Astrocyte of the cerebellum (primary cell): ENCODE measurements around the gene DLD.
"Not testable (repeated sequence)": the region's sequence is repeated elsewhere in the genome, so short reads cannot be mapped to it uniquely, and the experiment has no call there.

Experiments used
- DNase-seq: peaks from one replicate; pipeline ENCODE4 v3.0.0-alpha.2; 2011; ENCODE audit warnings: low read depth
- H3K4me3 ChIP-seq: 2 replicates; pipeline ENCODE4 v1.5.1; 2011; ENCODE audit warnings: mild to moderate bottlenecking, low read depth, low read length, moderate library complexity
- in situ Hi-C: cut with HindIII; loops from 2 replicates; pipeline ENCODE4 v1.10.0; 2017; ENCODE audit warnings: low sequenced_read_pairs
- TF ChIP-seq, protein P1 (sequence below): IDR thresholded peaks from 2 replicates; pipeline ENCODE4 v1.5.1; 2012; ENCODE audit warnings: low read length, low read depth, moderate library complexity, mild to moderate bottlenecking; ENCODE audit errors: missing control alignments

DLD gene

DNA sequence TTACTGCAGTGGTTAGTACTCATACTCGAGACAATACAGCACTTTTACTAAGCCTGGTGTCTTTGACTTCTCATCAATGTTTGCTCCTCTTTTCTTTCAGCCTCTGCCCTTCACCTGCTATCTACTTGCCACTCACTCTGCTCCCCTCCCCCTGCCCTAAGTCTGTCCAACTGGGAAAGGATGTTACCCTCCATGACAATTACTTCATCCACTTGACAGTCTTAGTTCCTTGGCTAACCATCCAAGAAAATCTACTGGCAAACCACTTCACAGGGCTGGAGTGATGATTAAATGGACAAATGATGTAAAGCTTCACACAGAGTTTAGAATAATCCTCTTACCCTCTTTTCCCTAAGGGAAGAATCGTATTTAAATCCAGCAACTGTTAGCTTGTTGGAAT, 8.2 kb upstream of the DLD start:
- in situ Hi-C loops = no loop called here
- DNase-seq = no peak
- TF ChIP-seq, protein P1, sequence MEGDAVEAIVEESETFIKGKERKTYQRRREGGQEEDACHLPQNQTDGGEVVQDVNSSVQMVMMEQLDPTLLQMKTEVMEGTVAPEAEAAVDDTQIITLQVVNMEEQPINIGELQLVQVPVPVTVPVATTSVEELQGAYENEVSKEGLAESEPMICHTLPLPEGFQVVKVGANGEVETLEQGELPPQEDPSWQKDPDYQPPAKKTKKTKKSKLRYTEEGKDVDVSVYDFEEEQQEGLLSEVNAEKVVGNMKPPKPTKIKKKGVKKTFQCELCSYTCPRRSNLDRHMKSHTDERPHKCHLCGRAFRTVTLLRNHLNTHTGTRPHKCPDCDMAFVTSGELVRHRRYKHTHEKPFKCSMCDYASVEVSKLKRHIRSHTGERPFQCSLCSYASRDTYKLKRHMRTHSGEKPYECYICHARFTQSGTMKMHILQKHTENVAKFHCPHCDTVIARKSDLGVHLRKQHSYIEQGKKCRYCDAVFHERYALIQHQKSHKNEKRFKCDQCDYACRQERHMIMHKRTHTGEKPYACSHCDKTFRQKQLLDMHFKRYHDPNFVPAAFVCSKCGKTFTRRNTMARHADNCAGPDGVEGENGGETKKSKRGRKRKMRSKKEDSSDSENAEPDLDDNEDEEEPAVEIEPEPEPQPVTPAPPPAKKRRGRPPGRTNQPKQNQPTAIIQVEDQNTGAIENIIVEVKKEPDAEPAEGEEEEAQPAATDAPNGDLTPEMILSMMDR = no peak
- no peak overlapping the region for H3K4me3 ChIP-seq

DNA sequence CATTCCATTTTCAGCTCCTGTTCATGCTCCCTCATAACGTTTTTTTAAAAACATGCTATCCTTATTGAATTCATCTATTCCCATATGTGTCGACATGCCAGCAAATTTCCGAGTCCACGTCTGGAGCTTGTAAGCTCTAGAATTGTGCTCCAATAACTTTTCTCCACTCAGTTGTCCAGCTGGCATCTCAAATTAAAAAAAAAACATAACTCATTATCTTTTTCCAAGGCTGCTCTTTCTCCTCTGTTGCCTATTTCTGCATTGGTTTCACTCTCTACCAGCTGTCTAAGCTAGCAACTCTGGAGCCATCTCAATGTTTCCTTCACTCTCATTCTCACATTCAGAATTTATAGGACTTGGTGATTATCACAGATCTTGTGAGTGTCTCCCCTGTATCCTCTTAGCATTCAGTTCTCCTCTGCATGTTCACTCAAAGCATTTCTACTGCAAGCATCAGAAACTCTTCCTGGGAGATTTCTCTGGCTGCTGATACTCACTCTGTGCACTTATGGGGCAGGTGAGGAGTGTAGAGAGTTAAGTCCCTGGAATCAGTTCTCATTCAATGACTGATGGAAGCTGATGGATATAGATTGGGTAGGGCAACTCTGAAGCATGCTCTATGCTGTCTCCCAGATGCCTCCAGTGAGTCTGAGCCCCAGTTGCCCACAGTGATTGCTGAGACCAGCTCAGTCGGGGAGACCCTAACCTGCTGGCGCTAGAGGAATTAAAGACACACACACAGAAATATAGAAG, 6.7 kb upstream of the DLD start:
- in situ Hi-C loops = no loop called here
- H3K4me3 ChIP-seq = no peak overlapping the region
- TF ChIP-seq, protein P1 = no peak
- DNase-seq = no peak

DNA sequence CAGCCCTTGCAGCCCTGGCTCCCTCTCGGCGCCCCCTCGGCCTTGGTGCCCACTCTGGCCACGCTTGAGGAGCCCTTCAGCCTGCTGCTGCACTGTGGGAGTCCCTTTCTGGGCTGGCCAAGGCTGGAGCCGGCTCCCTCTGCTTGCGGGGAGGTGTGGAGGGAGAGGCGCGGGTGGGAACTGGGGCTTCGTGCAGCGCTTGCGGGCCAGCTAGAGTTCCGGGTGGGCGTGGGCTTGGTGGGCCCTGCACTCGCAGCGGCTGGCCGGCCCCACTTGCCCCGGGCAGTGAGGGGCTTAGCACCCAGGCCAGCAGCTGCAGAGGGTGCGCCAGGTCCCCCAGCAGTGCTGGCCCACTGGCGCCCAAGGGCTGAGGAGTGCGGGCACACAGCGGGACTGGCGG, 3.2 kb upstream of the DLD start:
- DNase-seq, H3K4me3 ChIP-seq, in situ Hi-C loops: not testable (repeated sequence)

DNA sequence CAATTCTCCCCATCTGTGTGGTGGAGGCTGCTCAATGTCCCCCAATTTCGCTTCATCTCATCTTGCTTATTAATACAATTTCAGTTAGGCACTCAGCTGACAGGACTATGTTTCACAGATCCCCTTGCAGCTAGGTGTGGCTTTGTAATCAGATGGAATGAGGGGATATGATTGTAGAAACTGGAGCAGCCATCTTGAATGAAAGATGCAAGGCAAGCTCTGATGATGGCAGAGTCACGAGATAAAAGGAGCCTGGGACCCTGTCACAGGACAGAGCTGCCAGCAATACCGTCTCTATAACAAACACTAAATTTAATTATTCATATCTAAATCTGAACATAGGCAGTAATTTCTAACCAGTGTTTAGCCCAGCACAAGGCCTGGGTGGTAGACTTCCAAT, 991 bp upstream of the DLD start:
- no peak overlapping the region for H3K4me3 ChIP-seq
- in situ Hi-C loops = no loop called here
- TF ChIP-seq, protein P1 = no peak
- DNase-seq = no peak

DNA sequence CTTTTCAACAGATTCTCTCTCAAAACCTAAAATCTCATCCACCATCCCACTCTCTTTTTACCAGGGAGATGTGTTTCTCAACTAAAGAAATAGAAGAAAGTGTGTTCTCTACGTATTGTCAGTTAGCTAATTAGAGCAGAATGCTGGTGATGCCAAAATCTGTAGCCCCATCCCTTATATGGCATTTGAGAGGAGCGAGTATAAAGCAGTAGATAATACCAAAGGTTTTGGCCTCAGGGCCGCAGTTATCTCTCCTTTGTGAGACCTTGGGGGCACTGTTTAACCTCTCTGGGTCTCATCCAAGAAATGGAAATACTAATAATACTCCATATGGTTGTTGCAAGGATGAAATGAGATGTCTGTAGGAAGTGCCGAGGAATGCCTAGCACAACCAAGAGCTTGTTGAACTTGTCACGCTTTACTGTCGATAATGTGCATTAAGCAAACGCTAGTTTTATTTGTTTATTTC, 456 bp upstream of the DLD start:
- DNase-seq = no peak
- in situ Hi-C loops = no loop called here
- TF ChIP-seq, protein P1 = no peak
- H3K4me3 ChIP-seq = peak overlapping the region; percentile 82

DNA sequence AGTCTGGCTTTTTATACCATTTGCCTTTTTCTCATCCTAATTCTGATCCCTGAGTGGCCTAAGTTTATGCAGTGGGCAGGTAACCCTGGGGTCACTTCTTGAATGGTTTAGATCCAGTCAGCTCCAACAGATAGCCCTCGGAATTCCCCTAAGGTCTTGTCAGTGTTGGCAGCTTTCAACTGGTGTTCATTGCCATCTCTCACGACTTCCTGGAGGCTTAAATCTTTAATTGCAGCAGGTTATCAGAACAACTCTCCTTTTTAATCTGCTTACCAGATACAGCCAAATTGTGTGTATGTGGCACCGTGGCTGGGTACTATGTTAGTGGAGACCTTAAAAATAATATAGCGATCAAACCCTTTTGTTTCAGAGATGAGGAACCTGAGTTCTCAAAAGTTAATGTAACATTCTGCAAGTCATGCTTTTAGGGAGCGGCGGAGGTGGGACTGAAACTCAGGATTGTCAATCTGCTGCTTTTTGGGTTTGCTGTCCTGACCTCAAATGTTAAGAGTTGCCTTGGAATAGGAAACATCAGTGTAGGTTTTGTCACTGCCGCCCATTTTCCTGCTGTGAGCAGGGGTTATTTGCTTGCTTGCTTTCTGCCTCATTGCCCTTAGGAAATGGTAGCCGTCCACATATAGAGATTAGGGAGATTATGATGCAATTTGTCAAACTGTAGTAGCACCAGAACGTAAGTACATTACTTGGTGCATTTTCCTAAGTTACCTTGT, 818 bp downstream of the DLD start:
- in situ Hi-C loops = no loop called here
- DNase-seq = no peak
- H3K4me3 ChIP-seq = peak overlapping the region; percentile 82
- TF ChIP-seq, protein P1 = no peak

DNA sequence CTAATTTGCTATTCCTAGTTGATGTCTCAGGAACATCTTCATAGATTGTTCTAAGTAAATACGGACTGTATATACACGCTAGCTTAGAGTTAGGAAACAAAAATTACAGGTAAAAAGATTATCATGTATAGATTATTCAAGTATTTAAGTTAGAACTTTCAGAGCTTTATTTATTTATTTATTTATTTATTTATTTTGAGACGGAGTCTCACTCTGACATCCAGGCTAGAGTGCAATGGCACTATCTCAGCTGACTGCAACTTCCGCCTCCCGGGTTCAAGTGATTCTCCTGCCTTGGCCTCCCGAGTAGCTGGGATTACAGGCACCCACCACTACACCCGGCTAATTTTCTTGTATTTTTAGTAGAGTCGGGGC, 1.4 kb downstream of the DLD start:
- in situ Hi-C loops, DNase-seq: not testable (repeated sequence)

More for the DNA sequence above, 1.4 kb downstream of the DLD start:
- peak overlapping the region; percentile 82 for H3K4me3 ChIP-seq
